WTC11 (cell line): ENCODE results near the gene GNG8. TPM values are rescaled to one million over a fixed set of nuclear protein-coding genes. Genes with fewer than 3 reads are reported as not detected.

Experiments
- ATAC-seq: fragments of 200-7000 bp; cut with Tn5 transposase; 2 replicates; pipeline ENCODE4 v1.10.0; 2021; ENCODE audit warnings: mild to moderate bottlenecking, moderate library complexity
- CTCF ChIA-PET: fragments of 300-600 bp; sonication (Branson Sonifier 250); formaldehyde crosslinking; loops from one replicate; lab custom pipeline; 2021; ENCODE audit warnings: antibody characterized with exemption; lab: Charles Lee
- POLR2A ChIA-PET: fragments of 350-600 bp; sonication (Branson Sonifier 250); formaldehyde crosslinking; loops from one replicate; lab custom pipeline; 2021; ENCODE audit warnings: antibody characterized with exemption; lab: Charles Lee
- DNase-seq: peaks from one replicate; pipeline ENCODE4 v3.0.0; 2021; ENCODE audit warnings: low spot score
- H3K27ac Mint-ChIP-seq: 2 replicates; pipeline ENCODE4 v1.8.0; 2021; ENCODE audit warnings: mixed read lengths
- H3K27me3 Mint-ChIP-seq: 2 replicates; pipeline ENCODE4 v1.8.0; 2021; ENCODE audit warnings: low read depth, mild to moderate bottlenecking, moderate library complexity, mixed read lengths
- H3K36me3 Mint-ChIP-seq: 2 replicates; pipeline ENCODE4 v1.8.0; 2021; ENCODE audit warnings: mixed read lengths
- H3K4me1 Mint-ChIP-seq: 2 replicates; pipeline ENCODE4 v1.8.0; 2022; ENCODE audit warnings: mixed read lengths
- H3K4me3 Mint-ChIP-seq: 2 replicates; pipeline ENCODE4 v1.8.0; 2021; ENCODE audit warnings: mild to moderate bottlenecking, moderate library complexity, mixed read lengths
- H3K9me3 Mint-ChIP-seq: 2 replicates; pipeline ENCODE4 v1.8.0; 2021; ENCODE audit warnings: mixed read lengths
- ATF1 ChIP-seq: sonication (generic); formaldehyde crosslinking; IDR thresholded peaks from 2 replicates; pipeline ENCODE4 v1.8.1; 2023; ENCODE audit warnings: mild to moderate bottlenecking, moderate library complexity, missing genetic modification reagents
- CREM ChIP-seq: sonication (generic); formaldehyde crosslinking; IDR thresholded peaks from 2 replicates; pipeline ENCODE4 v1.8.1; 2022; ENCODE audit warnings: mild to moderate bottlenecking, missing genetic modification reagents, moderate library complexity
- EMX1 ChIP-seq: fragments of 250-450 bp; sonication (Bioruptor Pico); IDR thresholded peaks from 2 replicates; pipeline ENCODE4 v1.8.0; 2021; ENCODE audit warnings: mild to moderate bottlenecking
- FOXJ3 ChIP-seq: sonication (generic); formaldehyde crosslinking; IDR thresholded peaks from 2 replicates; pipeline ENCODE4 v1.9.0; 2021; ENCODE audit warnings: missing genetic modification reagents, mild to moderate bottlenecking, borderline replicate concordance
- FOXK1 ChIP-seq: sonication (generic); formaldehyde crosslinking; IDR thresholded peaks from 2 replicates; pipeline ENCODE4 v1.8.0; 2022; ENCODE audit warnings: mild to moderate bottlenecking, moderate library complexity, missing genetic modification reagents
- FOXP1 ChIP-seq: sonication (generic); formaldehyde crosslinking; IDR thresholded peaks from 2 replicates; pipeline ENCODE4 v1.8.0; 2022; ENCODE audit warnings: missing genetic modification reagents, mild to moderate bottlenecking, moderate library complexity, borderline replicate concordance
- GABPB1 ChIP-seq: sonication (generic); formaldehyde crosslinking; IDR thresholded peaks from 2 replicates; pipeline ENCODE4 v1.8.1; 2023; ENCODE audit warnings: mild to moderate bottlenecking, missing genetic modification reagents
- KAT7 ChIP-seq: sonication (generic); formaldehyde crosslinking; IDR thresholded peaks from 2 replicates; pipeline ENCODE4 v1.8.1; 2023; ENCODE audit warnings: missing genetic modification reagents, mild to moderate bottlenecking, borderline replicate concordance
- MAX ChIP-seq: sonication (generic); formaldehyde crosslinking; IDR thresholded peaks from 2 replicates; pipeline ENCODE4 v1.8.0; 2022; ENCODE audit warnings: mild to moderate bottlenecking, missing genetic modification reagents
- NFYB ChIP-seq: sonication (generic); formaldehyde crosslinking; conservative IDR thresholded peaks from 2 replicates; pipeline ENCODE4 v1.8.0; 2022; ENCODE audit warnings: low read depth, missing genetic modification reagents
- SP1 ChIP-seq: sonication (generic); formaldehyde crosslinking; conservative IDR thresholded peaks from 2 replicates; pipeline ENCODE4 v1.8.1; 2022; ENCODE audit warnings: missing genetic modification reagents
- TCF7 ChIP-seq: sonication (generic); formaldehyde crosslinking; IDR thresholded peaks from 2 replicates; pipeline ENCODE4 v1.8.0; 2022; ENCODE audit warnings: mild to moderate bottlenecking, low read depth, missing genetic modification reagents, moderate library complexity
- USF1 ChIP-seq: sonication (generic); formaldehyde crosslinking; IDR thresholded peaks from 2 replicates; pipeline ENCODE4 v1.8.0; 2022; ENCODE audit warnings: mild to moderate bottlenecking, missing genetic modification reagents
- USF2 ChIP-seq: sonication (generic); formaldehyde crosslinking; IDR thresholded peaks from 2 replicates; pipeline ENCODE4 v1.8.1; 2023; ENCODE audit warnings: mild to moderate bottlenecking, missing genetic modification reagents, moderate library complexity
- ZBTB43 ChIP-seq: sonication (generic); formaldehyde crosslinking; IDR thresholded peaks from 2 replicates; pipeline ENCODE4 v1.8.1; 2023; ENCODE audit warnings: mild to moderate bottlenecking, missing genetic modification reagents
- ZNF263 ChIP-seq: sonication (generic); formaldehyde crosslinking; IDR thresholded peaks from 2 replicates; pipeline ENCODE4 v1.8.1; 2022; ENCODE audit warnings: low read depth, mild to moderate bottlenecking, moderate library complexity, missing genetic modification reagents
- ZNF512 ChIP-seq: sonication (generic); formaldehyde crosslinking; IDR thresholded peaks from 2 replicates; pipeline ENCODE4 v1.8.1; 2022; ENCODE audit warnings: missing genetic modification reagents, borderline replicate concordance
- total RNA-seq: library from RNA; stranded (reverse); gene quantifications from 3 replicates; pipeline ENCODE4 v1.2.3, GENCODE V29; 2021

Gene GNG8
- total RNA-seq, 1 experiment from 2014 or later: not detected

GRCh38 chr19:46661020-46661731, 25.2 kb upstream of the GNG8 start, which contains the start of gene DACT3:
Gene DACT3 (minus strand): TSS chr19:46661182. CDS start chr19:46661064, 118 bp downstream.
- TF ChIP-seq USF2 (CRISPR knock-in tag): peak; percentile 90
- no peak for TF ChIP-seq EMX1
- no peak for TF ChIP-seq ATF1 (CRISPR knock-in tag)
- peak; percentile 96 for TF ChIP-seq FOXK1 (CRISPR knock-in tag)
- TF ChIP-seq NFYB (CRISPR knock-in tag): peak; percentile 66
- TF ChIP-seq FOXJ3 (CRISPR knock-in tag): no peak
- no peak for TF ChIP-seq TCF7 (CRISPR knock-in tag)
- no peak for TF ChIP-seq ZNF512 (CRISPR knock-in tag)
- TF ChIP-seq KAT7 (CRISPR knock-in tag): no peak
- no peak for TF ChIP-seq GABPB1 (CRISPR knock-in tag)
- TF ChIP-seq MAX: peak; percentile 77
- TF ChIP-seq USF1 (CRISPR knock-in tag): peak; percentile 89
- 0 out of 2 replicates have a peak, but pooled peaks have one; percentile 15 for TF ChIP-seq CREM (CRISPR knock-in tag)
- TF ChIP-seq ZBTB43 (CRISPR knock-in tag): no peak
- no peak for TF ChIP-seq ZNF263 (CRISPR knock-in tag)
- TF ChIP-seq SP1 (CRISPR knock-in tag): peak; percentile 95
- ChIA-PET CTCF (interaction anchor here (0.6 to 11.0 kb wide), 37 partner anchors 8 to 842 kb away, joined by 3 to 484 read pairs (median 9); partner anchors contain the start of genes CALM3, CCDC8, GNG8 and PRKD2), POLR2A (interaction anchor here (0.9 to 2.0 kb wide), 6 partner anchors 24 to 165 kb away, joined by 3 to 6 read pairs (median 3); partner anchors contain the start of gene PNMA8B)
- Mint-ChIP-seq H3K4me1 (peaks cover 19% of the 10 kb centered on the region), H3K27ac (peak within 1 kb of the TSS; percentile 85), H3K36me3 (no peaks in the 10 kb centered on the region), H3K4me3 (peak within 1 kb of the TSS; percentile 76), H3K27me3 (peaks cover 51% of the 10 kb centered on the region), H3K9me3 (no peaks in the 10 kb centered on the region; the same call in 1 of the 2 replicates)
- ATAC-seq: peak; percentile 91
- peak; percentile 100 for DNase-seq

GRCh38 chr19:46660551-46661019, 24.6 kb upstream of the GNG8 start:
- POLR2A ChIA-PET: interaction anchor here (0.9 to 2.0 kb wide), 5 partner anchors 30 to 165 kb away, joined by 3 to 6 read pairs (median 3); partner anchors contain the start of gene PNMA8B
- no peaks in the 10 kb centered on the region for H3K36me3 Mint-ChIP-seq
- peaks cover 51% of the 10 kb centered on the region for H3K27me3 Mint-ChIP-seq
- peak overlapping the region; percentile 76 for H3K4me3 Mint-ChIP-seq
- TF ChIP-seq CREM (CRISPR knock-in tag) (no peak), FOXP1 (peak; percentile 62; the same call in 1 of the 2 replicates)
- CTCF ChIA-PET: interaction anchor here (0.6 to 11.0 kb wide), 28 partner anchors 11 to 247 kb away, joined by 3 to 484 read pairs (median 10); partner anchors contain the start of genes CALM3, CCDC8, GNG8 and PRKD2
- ATAC-seq (no peak), DNase-seq (peak; percentile 47)
- H3K27ac Mint-ChIP-seq: no peak overlapping the region
- H3K4me1 Mint-ChIP-seq: peaks cover 19% of the 10 kb centered on the region
- H3K9me3 Mint-ChIP-seq: no peaks in the 10 kb centered on the region; the same call in 1 of the 2 replicates
